HG03354 (cell line): ENCODE measurements around the gene MARK4.
"Not testable (repeated sequence)": the region's sequence is repeated elsewhere in the genome, so short reads cannot be mapped to it uniquely, and the experiment has no call there.

Experiments
- ATAC-seq: cut with Tn5 transposase; IDR thresholded peaks from one replicate; pipeline ENCODE4 v1.9.1; 2021; ENCODE audit warnings: mild to moderate bottlenecking; ENCODE audit not compliant: unreplicated experiment, poor library complexity, severe bottlenecking

MARK4 gene

DNA sequence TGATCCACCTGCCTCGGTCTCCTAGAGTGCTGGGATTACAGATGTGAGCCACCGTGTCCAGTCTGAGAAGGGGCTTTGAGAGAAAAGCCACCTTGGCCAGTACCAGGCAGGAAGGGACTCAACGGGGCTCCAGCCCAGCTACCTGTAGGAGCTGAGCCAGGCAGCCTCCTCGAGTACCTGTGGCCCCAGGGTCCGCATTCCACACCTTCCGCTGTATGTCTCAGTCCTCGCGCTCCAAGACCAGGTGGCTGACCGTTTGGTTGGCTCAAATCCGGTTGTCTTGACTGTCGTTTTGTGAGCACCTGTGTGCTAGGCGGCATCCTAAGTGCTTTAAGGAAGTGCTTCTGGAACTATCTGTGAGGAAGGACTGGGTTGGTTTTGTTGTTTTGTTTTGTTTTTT, 16.2 kb downstream of the MARK4 start:
- ATAC-seq = no peak

DNA sequence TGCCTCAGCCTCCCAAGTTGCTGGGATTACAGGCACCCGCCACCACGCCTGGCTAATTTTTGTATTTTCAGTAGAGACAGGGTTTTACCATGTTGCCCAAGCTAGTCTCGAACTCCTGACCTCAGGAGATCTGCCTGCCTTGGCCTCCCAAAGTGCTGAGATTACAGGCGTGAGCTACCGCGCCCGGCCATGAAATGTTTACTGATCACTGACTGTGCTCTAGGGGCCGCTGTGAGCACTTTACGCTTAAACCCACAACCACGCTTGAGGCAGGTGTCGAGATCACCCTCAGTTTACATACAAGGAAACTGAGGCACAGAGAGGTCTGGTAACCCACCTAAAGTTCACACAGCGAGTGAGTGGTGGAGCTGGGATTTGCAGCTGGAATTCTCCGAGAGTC, 18.9 kb downstream of the MARK4 start:
- not testable (repeated sequence) for ATAC-seq

- no peak for ATAC-seq
Observed at GRCh38 chr19:45271098-45271734, 20.1 kb downstream of the MARK4 start.

DNA sequence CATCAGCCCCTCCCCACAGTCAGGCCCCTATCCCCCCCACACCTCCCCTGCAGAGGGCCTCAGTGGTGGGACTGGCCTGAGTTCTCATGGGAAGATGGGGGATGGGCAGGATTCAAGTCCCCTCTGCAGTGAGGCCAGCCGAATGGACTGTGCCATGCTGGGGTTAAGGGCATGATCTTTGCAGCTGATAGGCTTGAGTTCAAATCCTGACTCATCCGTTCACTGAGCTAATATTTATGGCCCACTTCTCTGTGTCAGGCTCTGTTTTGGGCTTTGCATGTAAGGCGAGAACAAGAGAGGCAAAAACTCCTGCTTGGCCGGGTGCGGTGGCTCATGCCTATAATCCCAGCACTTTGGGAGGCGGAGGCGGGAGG, 20.7 kb downstream of the MARK4 start:
- no peak for ATAC-seq

DNA sequence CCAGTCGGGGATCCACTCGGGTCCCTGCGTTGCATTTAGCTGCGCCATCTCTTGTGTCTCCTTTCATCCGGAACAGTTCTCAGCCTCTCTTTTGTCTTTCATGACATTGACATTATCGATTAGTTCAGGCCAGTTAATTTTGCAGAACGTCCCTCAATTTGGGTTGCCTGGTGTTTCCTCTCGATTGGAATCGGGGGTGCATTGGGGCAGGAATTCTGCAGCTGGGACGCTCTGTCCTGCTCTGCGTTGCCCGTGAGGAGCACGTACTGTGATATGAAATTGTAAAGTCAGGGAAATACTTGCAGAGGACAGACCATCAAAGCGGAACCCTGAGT, 22.4 kb downstream of the MARK4 start:
- ATAC-seq = no peak

DNA sequence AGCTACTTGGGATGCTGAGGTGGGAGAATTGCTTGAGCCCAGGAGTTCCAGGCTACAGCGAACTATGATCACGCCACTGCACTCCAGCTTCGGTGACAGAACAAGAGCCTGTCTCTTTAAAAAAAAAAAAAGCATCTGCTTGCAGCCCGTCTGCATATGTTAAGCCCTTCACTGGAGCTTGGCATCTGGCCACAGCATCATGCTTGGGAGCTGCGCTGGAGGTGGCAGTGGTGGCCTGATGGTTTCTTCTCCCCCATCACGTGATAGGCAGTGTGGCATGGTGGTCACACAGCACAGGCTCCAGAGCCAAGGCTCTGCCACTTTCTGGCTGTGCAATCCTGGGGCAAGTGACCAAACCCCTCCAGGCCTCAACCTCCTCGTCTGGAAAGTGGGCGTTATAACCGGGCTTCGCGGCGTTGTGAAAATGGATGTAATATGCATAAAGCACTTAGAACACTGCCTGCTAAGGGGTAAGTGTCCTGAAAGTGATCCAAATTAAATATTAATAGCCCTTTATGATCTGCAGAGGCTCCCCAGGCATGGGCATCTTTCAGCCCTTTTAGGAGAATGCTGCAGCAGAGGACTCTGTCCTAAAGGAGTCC, 24.4 kb downstream of the MARK4 start:
- no peak for ATAC-seq

DNA sequence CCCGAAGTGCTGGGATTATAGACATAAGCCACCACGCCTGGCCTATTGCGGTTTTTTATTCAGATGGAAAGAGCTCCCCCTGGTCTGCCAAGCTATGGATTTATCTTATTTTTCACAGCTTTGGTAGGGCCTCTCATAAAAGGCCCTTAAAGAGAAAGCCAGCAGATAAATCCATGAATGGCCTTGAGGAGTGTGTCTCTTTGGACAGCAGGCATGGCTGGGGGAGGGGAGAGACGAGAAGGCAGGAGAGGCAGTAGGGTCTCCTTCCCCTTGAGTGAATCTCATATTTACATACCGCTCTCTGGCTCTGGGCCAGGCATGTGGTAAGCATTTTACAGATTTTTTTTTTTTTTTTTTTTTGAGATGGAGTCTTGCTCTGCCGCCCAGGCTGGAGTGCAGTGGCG, 25.2 kb downstream of the MARK4 start:
- ATAC-seq = no peak

DNA sequence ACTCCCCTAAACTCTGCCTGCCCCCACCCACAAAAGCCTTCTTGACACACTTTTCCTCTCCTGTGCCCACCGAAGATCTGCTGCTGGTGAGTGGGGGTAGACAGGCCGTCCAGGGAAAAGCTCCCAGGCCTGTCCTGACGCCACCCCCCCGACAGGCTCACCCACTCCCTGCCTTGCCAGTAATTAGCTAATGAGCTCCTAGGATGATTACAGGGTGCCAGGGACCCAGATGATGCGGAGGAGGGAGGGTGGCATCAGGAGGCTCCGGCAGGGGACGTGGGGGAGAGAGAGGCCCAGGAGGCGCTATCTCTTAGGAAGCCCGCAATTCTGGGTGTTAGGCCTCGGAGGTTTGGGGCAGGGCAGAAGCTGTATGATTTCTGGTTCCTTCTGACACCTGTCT, 27.0 kb downstream of the MARK4 start:
- ATAC-seq = no peak

DNA sequence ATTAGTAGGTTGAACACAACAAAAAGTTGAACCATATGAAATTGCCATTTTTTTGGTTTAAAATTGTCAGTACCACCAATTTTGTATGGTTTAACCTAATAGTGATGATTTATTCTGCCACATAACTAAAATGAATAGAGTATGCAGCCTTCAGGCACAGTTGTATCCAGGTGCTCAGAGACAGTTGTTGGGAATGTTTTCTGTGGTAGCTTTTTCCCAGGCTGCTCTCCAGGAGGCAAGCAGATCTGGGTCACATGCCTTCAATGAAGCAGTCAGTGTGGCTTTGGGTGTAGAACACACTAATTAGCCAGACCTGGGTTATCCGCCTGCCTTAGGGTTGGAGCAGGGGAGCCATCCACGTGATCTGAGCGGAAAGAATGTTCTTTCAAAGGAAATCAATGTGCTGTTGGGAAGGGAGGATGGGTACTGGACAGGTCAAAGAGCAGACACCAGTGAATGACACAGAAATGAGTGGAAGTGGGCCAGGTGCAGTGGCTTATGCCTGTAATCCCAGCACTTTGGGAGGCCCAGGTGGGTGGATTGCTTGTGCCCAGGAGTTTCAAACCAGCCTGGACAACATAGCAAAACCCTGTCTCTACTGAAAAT, 28.6 kb downstream of the MARK4 start:
- no peak for ATAC-seq

GRCh38 chr19:45280471-45280961, 29.4 kb downstream of the MARK4 start:
- ATAC-seq = no peak

DNA sequence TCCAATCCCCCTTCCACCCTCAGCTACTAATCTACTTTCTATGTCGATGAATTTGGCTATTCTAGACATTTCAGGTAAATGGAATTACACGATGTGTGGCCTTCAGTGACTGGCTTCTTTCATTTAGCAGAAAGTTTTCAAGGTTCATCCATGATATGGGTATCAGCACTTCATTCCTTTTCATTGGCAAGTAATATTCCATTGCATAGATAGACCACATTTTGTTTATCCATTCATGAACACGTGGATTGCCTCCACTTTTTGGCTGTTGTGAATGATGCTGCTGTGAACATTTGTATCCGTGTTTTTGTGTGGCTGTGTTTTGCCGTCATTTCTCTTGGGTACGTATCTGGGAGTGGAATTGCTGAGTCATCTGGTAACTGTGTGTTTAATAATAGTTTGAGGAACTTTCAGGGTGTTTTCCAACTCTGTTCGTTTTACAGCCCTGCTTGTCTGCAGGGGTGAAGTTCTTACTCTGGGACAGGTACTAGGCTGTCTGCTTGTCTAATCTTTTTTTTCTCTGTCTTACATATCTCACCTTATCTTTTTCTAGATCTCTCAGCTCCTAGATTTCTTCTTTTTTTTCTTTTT, 32.5 kb downstream of the MARK4 start:
- ATAC-seq = no peak

- no peak for ATAC-seq
Observed at GRCh38 chr19:45290381-45290931, 39.4 kb downstream of the MARK4 start.

GRCh38 chr19:45291834-45292233, 40.8 kb downstream of the MARK4 start:
- no peak for ATAC-seq

DNA sequence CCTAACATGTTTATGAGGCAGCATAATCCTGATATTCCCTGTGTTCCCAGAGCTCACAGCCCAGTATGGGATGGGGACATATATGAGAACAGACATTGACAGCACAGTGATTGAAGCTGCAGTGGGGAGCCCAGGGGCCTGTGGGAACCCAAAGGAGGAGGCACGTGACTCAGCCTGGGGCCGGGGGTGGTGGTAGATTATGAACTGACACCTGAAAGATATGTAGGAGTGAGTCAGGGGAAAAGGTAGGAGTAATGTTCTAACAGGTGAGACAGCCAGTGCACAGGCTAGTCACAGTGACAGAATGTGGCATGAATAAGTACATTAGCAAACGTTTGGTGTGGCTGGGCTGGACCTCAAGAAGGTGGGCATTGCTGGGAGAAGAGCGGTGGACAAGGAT, 42.6 kb downstream of the MARK4 start:
- no peak for ATAC-seq

DNA sequence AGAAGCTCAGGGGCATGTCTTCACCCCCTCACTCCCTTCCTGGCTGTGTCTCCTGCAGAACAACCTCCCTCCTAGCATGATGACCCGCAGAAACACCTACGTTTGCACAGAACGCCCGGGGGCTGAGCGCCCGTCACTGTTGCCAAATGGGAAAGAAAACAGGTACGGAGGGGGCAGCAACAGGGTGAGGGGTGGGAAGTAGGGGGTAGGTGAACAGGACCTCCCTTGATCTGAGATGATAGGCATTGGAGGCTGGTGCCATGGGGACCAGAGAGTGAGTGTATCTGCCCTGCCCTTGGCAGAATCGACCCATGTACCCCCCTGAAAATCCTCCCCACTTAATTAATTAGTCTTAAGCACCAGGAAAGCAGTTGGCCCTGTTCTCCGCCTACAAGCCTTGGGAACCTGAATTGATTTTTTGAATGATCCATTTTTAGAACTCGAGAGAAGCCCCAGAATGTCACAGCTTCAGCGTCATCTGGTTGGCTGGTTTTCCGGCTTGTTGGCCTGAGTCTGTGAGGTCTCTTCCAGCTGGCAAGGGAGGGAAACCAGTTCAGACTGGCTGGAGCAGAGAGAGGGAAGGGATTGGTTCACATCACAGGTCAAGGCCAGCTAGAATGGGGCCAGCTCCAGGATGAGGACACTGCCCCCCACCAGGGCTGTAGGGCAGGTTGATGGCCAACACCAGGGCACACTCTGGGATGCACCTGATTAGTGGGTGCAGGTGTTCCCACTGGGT, 43.4 kb downstream of the MARK4 start:
- no peak for ATAC-seq

DNA sequence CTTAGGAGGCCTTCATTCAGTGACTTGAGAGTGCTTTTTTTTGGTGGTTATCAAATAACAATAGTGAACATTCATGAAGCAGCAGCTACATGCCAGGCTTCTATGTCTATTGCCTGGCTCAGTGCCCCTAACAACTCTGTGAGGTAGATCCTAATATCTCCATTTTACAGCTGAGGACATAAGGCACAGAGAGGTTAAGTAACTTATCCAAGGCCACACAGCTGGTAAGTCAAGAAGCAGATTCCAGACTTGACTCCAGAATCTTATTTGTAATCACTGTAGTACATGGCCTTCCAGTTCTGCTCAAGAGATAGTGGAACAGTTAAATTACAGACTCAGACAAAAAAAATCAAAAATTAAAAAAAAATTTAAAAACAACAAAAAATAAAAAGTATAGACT, 44.8 kb downstream of the MARK4 start:
- no peak for ATAC-seq

GRCh38 chr19:45296355-45296754, 45.3 kb downstream of the MARK4 start:
- no peak for ATAC-seq

GRCh38 chr19:45297674-45298073, 46.6 kb downstream of the MARK4 start:
- ATAC-seq = no peak

GRCh38 chr19:45298264-45298663, 47.2 kb downstream of the MARK4 start:
- no peak for ATAC-seq

GRCh38 chr19:45299719-45300118, 48.6 kb downstream of the MARK4 start:
- no peak for ATAC-seq
